Endothelial cell of umbilical vein (primary cell): ENCODE results near the gene NRP2. TPM values are rescaled to one million over a fixed set of nuclear protein-coding genes. Genes with fewer than 3 reads are reported as not detected.

Experiments used
- BruUV-seq: library from RNA; stranded (reverse); fragments of 400-500 nt; replicated peaks from 2 replicates; lab custom pipeline; 2021; lab: Mats Ljungman, UMichigan
- CTCF ChIA-PET: fragments of 300-600, 350-600 bp; sonication (Branson Sonifier 250); formaldehyde crosslinking; loops from one replicate; lab custom pipeline; 2021; ENCODE audit warnings: antibody characterized with exemption, inconsistent platforms; lab: Charles Lee
- POLR2A ChIA-PET: fragments of 300-600, 350-600 bp; sonication (Branson Sonifier 250); formaldehyde crosslinking; loops from one replicate; lab custom pipeline; 2021; ENCODE audit warnings: antibody characterized with exemption, inconsistent platforms; lab: Charles Lee
- DNase-seq: peaks from one replicate; pipeline ENCODE4 v3.0.0-alpha.2; 2011; ENCODE audit warnings: low read depth, low spot score
- FAIRE-seq: peaks from 2 replicates; lab custom pipeline; 2011; peaks lifted over from hg19 to GRCh38; lab: Jason Lieb, UNC
- H2AFZ ChIP-seq: 2 replicates; pipeline ENCODE4 v1.6.0; 2012; ENCODE audit warnings: low read depth, low read length, control low read depth, inconsistent platforms
- H3K27ac ChIP-seq: 2 replicates; pipeline ENCODE4 v1.5.1; 2011; ENCODE audit warnings: low read depth, mild to moderate bottlenecking, control low read depth, low read length, moderate library complexity; ENCODE audit not compliant: insufficient read depth
- H3K27me3 ChIP-seq, 2 experiments: 2 replicates each; pipeline versions ENCODE4 v1.6.0 to v1.6.1; 2011; ENCODE audit warnings: low read length in 2 of 2, mixed read lengths in 1 of 2; ENCODE audit not compliant: control insufficient read depth in 2 of 2, insufficient read depth in 2 of 2
- H3K36me3 ChIP-seq, 2 experiments: 2 replicates in 1 of 2; 3 replicates in 1 of 2; pipeline ENCODE4 v1.5.1; 2011; ENCODE audit warnings: low read length in 2 of 2, mild to moderate bottlenecking in 1 of 2, moderate library complexity in 1 of 2; ENCODE audit not compliant: control insufficient read depth in 2 of 2, insufficient read depth in 2 of 2; ENCODE audit errors: extremely low read depth in 1 of 2
- H3K4me1 ChIP-seq: 3 replicates; pipeline ENCODE4 v1.5.1; 2011; ENCODE audit warnings: mild to moderate bottlenecking, low read length; ENCODE audit not compliant: control insufficient read depth, insufficient read depth; ENCODE audit errors: extremely low read depth
- H3K4me2 ChIP-seq: 2 replicates; pipeline ENCODE4 v1.6.1; 2011; ENCODE audit warnings: low read length, control low read depth, mixed read lengths; ENCODE audit not compliant: insufficient read depth
- H3K4me3 ChIP-seq, 3 experiments: fragments of 200-600 bp in 1 of 3; sonication (generic), shearing (Covaris generic) in 1 of 3; replicated peaks in 1 of 3; 2 replicates each; pipeline ENCODE4 v1.5.1; 2011 to 2016; ENCODE audit warnings: control low read depth in 3 of 3, low read length in 3 of 3, mild to moderate bottlenecking in 2 of 3, inconsistent platforms in 1 of 3, low read depth in 1 of 3, moderate library complexity in 1 of 3; ENCODE audit not compliant: insufficient read depth in 1 of 3
- H3K79me2 ChIP-seq: 2 replicates; pipeline ENCODE4 v1.6.0; 2012; ENCODE audit warnings: low read length, inconsistent platforms; ENCODE audit not compliant: control insufficient read depth, insufficient read depth
- H3K9ac ChIP-seq: replicated peaks from 2 replicates; pipeline ENCODE3; 2011; ENCODE audit warnings: low read length, control low read depth; ENCODE audit not compliant: insufficient read depth; ENCODE audit errors: extremely low read depth
- H3K9me1 ChIP-seq: replicated peaks from 3 replicates; pipeline ENCODE4 v1.6.0; 2011; ENCODE audit warnings: mild to moderate bottlenecking, low read length; ENCODE audit not compliant: control insufficient read depth, insufficient read depth; ENCODE audit errors: extremely low read depth
- H3K9me3 ChIP-seq: replicated peaks from 2 replicates; pipeline ENCODE4 v1.5.1; 2012; ENCODE audit warnings: low read length, inconsistent platforms; ENCODE audit not compliant: control insufficient read depth, insufficient read depth
- H4K20me1 ChIP-seq: replicated peaks from 2 replicates; pipeline ENCODE3; 2011; ENCODE audit warnings: mild to moderate bottlenecking, low read length; ENCODE audit not compliant: control insufficient read depth, insufficient read depth; ENCODE audit errors: extremely low read depth
- EZH2 ChIP-seq: IDR thresholded peaks from 2 replicates; pipeline ENCODE4 v1.6.1; 2012; ENCODE audit warnings: borderline replicate concordance, low read depth, mild to moderate bottlenecking, moderate library complexity, low read length, inconsistent platforms; ENCODE audit not compliant: severe bottlenecking
- FOS ChIP-seq: IDR thresholded peaks from 2 replicates; pipeline ENCODE4 v1.6.1; 2011; ENCODE audit warnings: mild to moderate bottlenecking, low read length, moderate library complexity, borderline replicate concordance; ENCODE audit not compliant: insufficient read depth
- GATA2 ChIP-seq: IDR thresholded peaks from 2 replicates; pipeline ENCODE4 v1.7.0; 2011; ENCODE audit warnings: low read depth, mild to moderate bottlenecking, moderate library complexity, mixed read lengths, low read length; ENCODE audit not compliant: insufficient read length, insufficient read depth
- JUN ChIP-seq: IDR thresholded peaks from 2 replicates; pipeline ENCODE4 v1.6.1; 2011; ENCODE audit warnings: borderline replicate concordance, low read depth; ENCODE audit not compliant: insufficient read length, insufficient read depth
- MYC ChIP-seq: IDR thresholded peaks from one replicate; pipeline ENCODE4 v1.6.1; 2011; ENCODE audit warnings: mild to moderate bottlenecking, low read depth, low read length
- POLR2A ChIP-seq: IDR thresholded peaks from 2 replicates; pipeline ENCODE4 v1.6.1; 2012; ENCODE audit warnings: low read depth, mild to moderate bottlenecking, control low read depth, low read length
- POLR2AphosphoS5 ChIP-seq: IDR thresholded peaks from 2 replicates; pipeline ENCODE4 v1.6.1; 2012; ENCODE audit warnings: low read depth, mild to moderate bottlenecking, control low read depth, low read length, moderate library complexity; ENCODE audit not compliant: insufficient read depth
- dilution Hi-C: fragments of 300-500 bp; cut with MboI; formaldehyde crosslinking; loops from one replicate; pipeline ENCODE4 v1.15.0; 2019; ENCODE audit warnings: low sequenced_read_pairs; ENCODE audit not compliant: extremely low pct_ligation_motif_present
- intact Hi-C: fragments of 100-400 bp; cut with micrococcal nuclease; formaldehyde crosslinking; loops from one replicate; pipeline ENCODE4 v1.10.0; 2022
- polyA plus RNA-seq, 4 experiments: library from polyadenylated mRNA; depleted of rRNA in 3 of 4; stranded (reverse) in 3 of 4; unstranded in 1 of 4; fragments of >200 nt; gene quantifications; 2 replicates each; pipeline versions ENCODE4 v1.2.1 to v1.2.3, GENCODE V29; 2011 to 2012; ENCODE audit warnings: missing spikeins in 1 of 4
- total RNA-seq: library from RNA; stranded (reverse); gene quantifications from 2 replicates; pipeline ENCODE4 v1.2.3, GENCODE V29; 2021
- TF ChIP-seq, protein P1 (sequence below): IDR thresholded peaks from 2 replicates; pipeline ENCODE4 v1.6.1; 2011; ENCODE audit not compliant: insufficient read depth, insufficient read length
- TF ChIP-seq, protein P2 (sequence below), 2 donors: IDR thresholded peaks; 1 replicate in 1 of 2; 2 replicates in 1 of 2; pipeline ENCODE4 v1.5.1; 2011; ENCODE audit warnings: low read length in 2 of 2, mild to moderate bottlenecking in 2 of 2, moderate library complexity in 2 of 2, control low read depth in 1 of 2, inconsistent platforms in 1 of 2, low read depth in 1 of 2; ENCODE audit not compliant: insufficient read depth in 1 of 2; ENCODE audit errors: extremely low read depth in 1 of 2

NRP2 gene
- total and polyA plus RNA-seq, 2 donors (not counting 3 experiments of a cell fraction or from before 2014, with no cell fraction given), result 160 to 240 TPM

- POLR2A ChIA-PET, result no interaction called here
- no TSS peak for BruUV-seq
Measured at GRCh38 chr2:205802065-205802464, 119.8 kb downstream of the NRP2 start.

GRCh38 chr2:205802941-205803340, 120.6 kb downstream of the NRP2 start:
- CTCF ChIA-PET, result interaction anchor here (1.1 to 1.4 kb wide), 2 partner anchors 9 to 24 kb away, joined by 3 to 5 read pairs; no protein-coding TSS in a partner anchor
- TF ChIP-seq, protein P1, sequence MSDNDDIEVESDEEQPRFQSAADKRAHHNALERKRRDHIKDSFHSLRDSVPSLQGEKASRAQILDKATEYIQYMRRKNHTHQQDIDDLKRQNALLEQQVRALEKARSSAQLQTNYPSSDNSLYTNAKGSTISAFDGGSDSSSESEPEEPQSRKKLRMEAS, result no peak
- TF ChIP-seq, protein P2, sequence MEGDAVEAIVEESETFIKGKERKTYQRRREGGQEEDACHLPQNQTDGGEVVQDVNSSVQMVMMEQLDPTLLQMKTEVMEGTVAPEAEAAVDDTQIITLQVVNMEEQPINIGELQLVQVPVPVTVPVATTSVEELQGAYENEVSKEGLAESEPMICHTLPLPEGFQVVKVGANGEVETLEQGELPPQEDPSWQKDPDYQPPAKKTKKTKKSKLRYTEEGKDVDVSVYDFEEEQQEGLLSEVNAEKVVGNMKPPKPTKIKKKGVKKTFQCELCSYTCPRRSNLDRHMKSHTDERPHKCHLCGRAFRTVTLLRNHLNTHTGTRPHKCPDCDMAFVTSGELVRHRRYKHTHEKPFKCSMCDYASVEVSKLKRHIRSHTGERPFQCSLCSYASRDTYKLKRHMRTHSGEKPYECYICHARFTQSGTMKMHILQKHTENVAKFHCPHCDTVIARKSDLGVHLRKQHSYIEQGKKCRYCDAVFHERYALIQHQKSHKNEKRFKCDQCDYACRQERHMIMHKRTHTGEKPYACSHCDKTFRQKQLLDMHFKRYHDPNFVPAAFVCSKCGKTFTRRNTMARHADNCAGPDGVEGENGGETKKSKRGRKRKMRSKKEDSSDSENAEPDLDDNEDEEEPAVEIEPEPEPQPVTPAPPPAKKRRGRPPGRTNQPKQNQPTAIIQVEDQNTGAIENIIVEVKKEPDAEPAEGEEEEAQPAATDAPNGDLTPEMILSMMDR (IDR thresholded peaks at IDR 0.05; ENCODE audit: extremely low read depth in 1 of 2, insufficient read depth in 1 of 2, low read depth in 1 of 2, low read length in 2 of 2), result no peak
- no peak for TF ChIP-seq POLR2AphosphoS5
- TF ChIP-seq EZH2, result no peak
- no peak for TF ChIP-seq POLR2A
- TF ChIP-seq GATA2, result no peak
- no peak for TF ChIP-seq JUN
- no peak for TF ChIP-seq FOS
- TF ChIP-seq MYC, result no peak

More at GRCh38 chr2:205802065-205802464, 119.8 kb downstream of the NRP2 start:
- H3K9ac ChIP-seq, result no peak overlapping the region
- no peak overlapping the region for H3K4me3 ChIP-seq
- H3K9me1 ChIP-seq, result no peaks in the 10 kb centered on the region
- TF ChIP-seq MYC (no peak), EZH2 (no peak)
- TF ChIP-seq, protein P2 (IDR thresholded peaks at IDR 0.05; ENCODE audit: extremely low read depth in 1 of 2, insufficient read depth in 1 of 2, low read depth in 1 of 2, low read length in 2 of 2), result no peak
- TF ChIP-seq, protein P1, result no peak
- FAIRE-seq (peak; percentile 38), DNase-seq (no peak)
- H3K4me1 ChIP-seq, result peaks cover 9% of the 10 kb centered on the region
- no peak overlapping the region for H2AFZ ChIP-seq
- no peak overlapping the region for H3K27ac ChIP-seq
- CTCF ChIA-PET, result interaction anchor here (1.1 to 1.4 kb wide), 2 partner anchors 10 to 25 kb away, joined by 3 to 5 read pairs; no protein-coding TSS in a partner anchor
- dilution Hi-C loops, result no loop called here
- intact Hi-C loops, result no loop called here
- H4K20me1 ChIP-seq, result no peaks in the 10 kb centered on the region
- no peaks in the 10 kb centered on the region for H3K79me2 ChIP-seq
- H3K36me3 ChIP-seq, result peaks cover 0 to 4% of the 10 kb centered on the region in 2 experiments
- no peaks in the 10 kb centered on the region for H3K9me3 ChIP-seq
- peaks cover 0 to 5% of the 10 kb centered on the region in 2 experiments for H3K27me3 ChIP-seq
- H3K4me2 ChIP-seq, result no peak overlapping the region

More at GRCh38 chr2:205802941-205803340, 120.6 kb downstream of the NRP2 start:
- DNase-seq, result no peak
- Histone ChIP-seq H3K9ac (no peak overlapping the region), H3K9me1 (no peaks in the 10 kb centered on the region), H4K20me1 (no peaks in the 10 kb centered on the region), H3K36me3 (no peaks in the 10 kb centered on the region), H3K4me1 (peaks cover 9% of the 10 kb centered on the region), H2AFZ (no peak overlapping the region), H3K9me3 (no peaks in the 10 kb centered on the region), H3K4me3 (no peak overlapping the region), H3K79me2 (no peaks in the 10 kb centered on the region), H3K27me3 (peaks cover 0 to 8% of the 10 kb centered on the region in 2 experiments), H3K4me2 (no peak overlapping the region), H3K27ac (no peak overlapping the region)
- no TSS peak for BruUV-seq
- dilution Hi-C loops, result no loop called here
- FAIRE-seq, result no peak
- POLR2A ChIA-PET, result no interaction called here
- intact Hi-C loops, result no loop called here
